Measurements from ENCODE around the gene APOBEC4.

DNA sequence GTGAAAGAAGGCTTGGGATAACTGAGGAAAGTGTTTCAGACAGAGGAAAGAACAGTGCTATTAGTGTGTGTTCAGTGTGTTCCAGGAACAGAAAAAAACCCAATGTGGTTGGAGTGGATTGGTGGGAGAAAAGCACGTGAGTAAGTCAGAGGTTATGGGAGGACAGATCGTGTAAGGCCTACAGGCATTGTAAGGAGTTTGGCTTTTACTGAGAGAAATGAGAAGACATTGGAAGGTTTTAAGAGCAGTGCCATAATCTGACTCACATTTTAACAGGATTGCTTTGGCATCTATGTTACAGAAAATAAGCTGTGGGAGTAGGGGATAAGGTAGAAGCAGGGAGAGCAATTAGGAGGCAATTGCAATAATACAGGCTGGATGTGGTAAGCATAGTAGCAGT, 22.4 kb downstream of the APOBEC4 start:
- TF ChIP-seq, protein P1, sequence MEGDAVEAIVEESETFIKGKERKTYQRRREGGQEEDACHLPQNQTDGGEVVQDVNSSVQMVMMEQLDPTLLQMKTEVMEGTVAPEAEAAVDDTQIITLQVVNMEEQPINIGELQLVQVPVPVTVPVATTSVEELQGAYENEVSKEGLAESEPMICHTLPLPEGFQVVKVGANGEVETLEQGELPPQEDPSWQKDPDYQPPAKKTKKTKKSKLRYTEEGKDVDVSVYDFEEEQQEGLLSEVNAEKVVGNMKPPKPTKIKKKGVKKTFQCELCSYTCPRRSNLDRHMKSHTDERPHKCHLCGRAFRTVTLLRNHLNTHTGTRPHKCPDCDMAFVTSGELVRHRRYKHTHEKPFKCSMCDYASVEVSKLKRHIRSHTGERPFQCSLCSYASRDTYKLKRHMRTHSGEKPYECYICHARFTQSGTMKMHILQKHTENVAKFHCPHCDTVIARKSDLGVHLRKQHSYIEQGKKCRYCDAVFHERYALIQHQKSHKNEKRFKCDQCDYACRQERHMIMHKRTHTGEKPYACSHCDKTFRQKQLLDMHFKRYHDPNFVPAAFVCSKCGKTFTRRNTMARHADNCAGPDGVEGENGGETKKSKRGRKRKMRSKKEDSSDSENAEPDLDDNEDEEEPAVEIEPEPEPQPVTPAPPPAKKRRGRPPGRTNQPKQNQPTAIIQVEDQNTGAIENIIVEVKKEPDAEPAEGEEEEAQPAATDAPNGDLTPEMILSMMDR (IDR thresholded peaks at IDR 0.05), result no peak
- no peak for TF ChIP-seq POLR2A (IDR thresholded peaks at IDR 0.05)

Data from esophagus squamous epithelium (tissue), 4 donors.